HEK293 (cell line): Measurements from ENCODE around the gene AMPH.

ENCODE experiments used
- MEIS1 ChIP-seq: sonication (generic); formaldehyde crosslinking; IDR thresholded peaks from 2 replicates; pipeline ENCODE4 v1.8.1; 2022; ENCODE audit warnings: missing genetic modification reagents, mild to moderate bottlenecking, borderline replicate concordance
- ZNF777 ChIP-seq: fragments of 450-650 bp; formaldehyde crosslinking; IDR thresholded peaks from 2 replicates; pipeline ENCODE4 v1.5.1; 2017; ENCODE audit warnings: missing biosample characterization, missing genetic modification characterization, borderline replicate concordance
- ZNF830 ChIP-seq: fragments of 450-650 bp; IDR thresholded peaks from 2 replicates; pipeline ENCODE4 v1.5.0; 2018; ENCODE audit warnings: missing biosample characterization, missing genetic modification characterization, low read depth, mild to moderate bottlenecking, moderate library complexity
- TF ChIP-seq, protein P1 (sequence below): fragments of 450-650 bp; formaldehyde crosslinking; IDR thresholded peaks from 2 replicates; pipeline ENCODE4 v1.5.1; 2016; ENCODE audit warnings: missing biosample characterization, missing genetic modification characterization
- TF ChIP-seq, protein P2 (sequence below): fragments of 450-650 bp; formaldehyde crosslinking; IDR thresholded peaks from 2 replicates; pipeline ENCODE4 v1.5.1; 2017; ENCODE audit warnings: missing biosample characterization, missing genetic modification characterization

DNA sequence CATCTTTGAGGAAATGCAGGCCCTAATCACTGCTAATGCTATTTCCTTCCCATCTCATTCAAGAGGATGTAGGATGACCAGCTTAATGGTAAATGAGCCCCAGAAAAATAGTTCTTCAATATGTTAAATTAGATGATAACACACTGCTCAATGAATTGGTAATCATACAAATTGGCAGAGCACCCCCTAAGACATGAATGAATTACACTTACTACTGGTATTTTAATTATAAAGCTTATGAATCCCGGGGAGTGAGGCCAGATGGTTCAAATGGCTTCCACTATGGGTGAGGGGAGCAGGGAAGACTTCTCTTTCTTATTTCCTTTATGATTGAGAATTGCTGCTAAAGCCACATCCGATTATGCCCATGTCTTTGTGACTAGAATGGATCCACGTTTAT lies 198.5 kb downstream of the AMPH start:
- no peak for TF ChIP-seq MEIS1 (CRISPR knock-in tag)
- no peak for TF ChIP-seq ZNF830 (tag by site-specific recombination)
- no peak for TF ChIP-seq ZNF777 (tag by site-specific recombination)
- TF ChIP-seq, protein P1, sequence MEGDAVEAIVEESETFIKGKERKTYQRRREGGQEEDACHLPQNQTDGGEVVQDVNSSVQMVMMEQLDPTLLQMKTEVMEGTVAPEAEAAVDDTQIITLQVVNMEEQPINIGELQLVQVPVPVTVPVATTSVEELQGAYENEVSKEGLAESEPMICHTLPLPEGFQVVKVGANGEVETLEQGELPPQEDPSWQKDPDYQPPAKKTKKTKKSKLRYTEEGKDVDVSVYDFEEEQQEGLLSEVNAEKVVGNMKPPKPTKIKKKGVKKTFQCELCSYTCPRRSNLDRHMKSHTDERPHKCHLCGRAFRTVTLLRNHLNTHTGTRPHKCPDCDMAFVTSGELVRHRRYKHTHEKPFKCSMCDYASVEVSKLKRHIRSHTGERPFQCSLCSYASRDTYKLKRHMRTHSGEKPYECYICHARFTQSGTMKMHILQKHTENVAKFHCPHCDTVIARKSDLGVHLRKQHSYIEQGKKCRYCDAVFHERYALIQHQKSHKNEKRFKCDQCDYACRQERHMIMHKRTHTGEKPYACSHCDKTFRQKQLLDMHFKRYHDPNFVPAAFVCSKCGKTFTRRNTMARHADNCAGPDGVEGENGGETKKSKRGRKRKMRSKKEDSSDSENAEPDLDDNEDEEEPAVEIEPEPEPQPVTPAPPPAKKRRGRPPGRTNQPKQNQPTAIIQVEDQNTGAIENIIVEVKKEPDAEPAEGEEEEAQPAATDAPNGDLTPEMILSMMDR (tag by site-specific recombination), result no peak
- TF ChIP-seq, protein P2, sequence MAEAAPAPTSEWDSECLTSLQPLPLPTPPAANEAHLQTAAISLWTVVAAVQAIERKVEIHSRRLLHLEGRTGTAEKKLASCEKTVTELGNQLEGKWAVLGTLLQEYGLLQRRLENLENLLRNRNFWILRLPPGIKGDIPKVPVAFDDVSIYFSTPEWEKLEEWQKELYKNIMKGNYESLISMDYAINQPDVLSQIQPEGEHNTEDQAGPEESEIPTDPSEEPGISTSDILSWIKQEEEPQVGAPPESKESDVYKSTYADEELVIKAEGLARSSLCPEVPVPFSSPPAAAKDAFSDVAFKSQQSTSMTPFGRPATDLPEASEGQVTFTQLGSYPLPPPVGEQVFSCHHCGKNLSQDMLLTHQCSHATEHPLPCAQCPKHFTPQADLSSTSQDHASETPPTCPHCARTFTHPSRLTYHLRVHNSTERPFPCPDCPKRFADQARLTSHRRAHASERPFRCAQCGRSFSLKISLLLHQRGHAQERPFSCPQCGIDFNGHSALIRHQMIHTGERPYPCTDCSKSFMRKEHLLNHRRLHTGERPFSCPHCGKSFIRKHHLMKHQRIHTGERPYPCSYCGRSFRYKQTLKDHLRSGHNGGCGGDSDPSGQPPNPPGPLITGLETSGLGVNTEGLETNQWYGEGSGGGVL (tag by site-specific recombination), result no peak
